Stimulated activated CD8-positive, alpha-beta memory T cell treated with anti-CD3 and anti-CD28 coated beads, Interleukin-7, amount 100 ng/mL, for 1 hour (primary cell): Measurements from ENCODE around the gene TULP4.
"Not testable (repeated sequence)": the region's sequence is repeated elsewhere in the genome, so short reads cannot be mapped to it uniquely, and the experiment has no call there.

Experiments used
- DNase-seq, 2 donors: peaks; one replicate each; pipeline ENCODE4 v3.0.0-alpha.2; 2020; ENCODE audit warnings: low read depth in 2 of 2

Gene TULP4

GRCh38 chr6:158391276-158391675, 79.0 kb downstream of the TULP4 start:
- DNase-seq: no peak

DNA sequence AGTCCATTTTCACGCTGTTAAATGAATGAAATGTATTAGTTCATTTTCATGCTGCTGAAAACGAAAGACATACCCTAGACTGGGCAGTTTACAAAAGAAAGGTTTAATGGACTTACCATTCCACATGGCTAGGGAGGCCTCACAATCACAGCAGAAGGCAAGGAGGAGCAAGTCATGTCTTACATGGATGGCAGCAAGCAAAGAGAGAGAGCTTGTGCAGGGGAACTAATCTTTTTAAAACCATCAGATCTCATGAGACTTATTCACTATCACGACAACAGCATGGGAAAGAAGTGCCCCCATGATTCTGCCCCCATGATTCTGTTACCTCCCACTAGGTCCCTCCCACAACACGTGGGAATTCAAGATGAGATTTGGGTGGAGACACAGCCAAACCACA, 79.7 kb downstream of the TULP4 start:
- not testable (repeated sequence) for DNase-seq

DNA sequence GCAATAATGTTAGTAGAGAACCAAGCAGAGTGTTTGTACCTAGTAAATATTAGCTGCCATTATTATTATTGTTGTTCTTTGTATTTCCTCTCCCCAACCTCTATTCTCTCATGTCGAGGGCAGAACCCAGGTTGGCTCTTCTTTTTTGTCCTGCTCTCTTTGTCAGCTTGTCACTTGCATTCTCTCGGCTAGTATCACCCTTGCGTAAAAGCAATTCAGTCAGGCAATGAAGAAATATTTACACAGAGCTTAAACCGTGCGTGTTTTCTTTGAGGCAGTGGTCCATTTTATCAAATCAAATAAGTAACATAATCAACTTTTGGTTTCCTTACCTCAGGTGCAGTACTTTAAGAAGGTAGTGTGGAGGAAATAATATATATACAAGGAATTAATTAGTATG, 83.9 kb downstream of the TULP4 start:
- DNase-seq: no peak

DNA sequence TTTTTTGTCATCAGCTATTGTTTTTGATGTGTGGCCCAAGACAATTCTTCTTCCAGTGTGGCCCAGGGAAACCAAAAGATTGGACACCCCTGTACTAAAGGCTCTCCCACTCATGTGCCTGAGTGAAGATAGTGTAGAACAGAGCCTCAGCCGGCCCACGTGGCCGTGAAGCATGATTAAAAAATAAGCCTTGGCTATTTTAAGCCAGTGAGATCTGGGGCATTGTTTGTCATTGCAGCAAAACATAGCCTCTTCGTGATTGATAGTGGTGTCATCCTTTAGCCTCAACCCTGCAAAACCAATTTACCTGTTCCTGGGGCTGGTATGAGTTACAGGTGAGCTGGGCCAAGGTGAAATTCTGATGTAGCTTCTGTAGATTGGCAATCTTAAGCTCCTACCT, 85.3 kb downstream of the TULP4 start:
- DNase-seq: no peak

- DNase-seq: no peak
Measured at GRCh38 chr6:158398252-158399024, 86.2 kb downstream of the TULP4 start.

DNA sequence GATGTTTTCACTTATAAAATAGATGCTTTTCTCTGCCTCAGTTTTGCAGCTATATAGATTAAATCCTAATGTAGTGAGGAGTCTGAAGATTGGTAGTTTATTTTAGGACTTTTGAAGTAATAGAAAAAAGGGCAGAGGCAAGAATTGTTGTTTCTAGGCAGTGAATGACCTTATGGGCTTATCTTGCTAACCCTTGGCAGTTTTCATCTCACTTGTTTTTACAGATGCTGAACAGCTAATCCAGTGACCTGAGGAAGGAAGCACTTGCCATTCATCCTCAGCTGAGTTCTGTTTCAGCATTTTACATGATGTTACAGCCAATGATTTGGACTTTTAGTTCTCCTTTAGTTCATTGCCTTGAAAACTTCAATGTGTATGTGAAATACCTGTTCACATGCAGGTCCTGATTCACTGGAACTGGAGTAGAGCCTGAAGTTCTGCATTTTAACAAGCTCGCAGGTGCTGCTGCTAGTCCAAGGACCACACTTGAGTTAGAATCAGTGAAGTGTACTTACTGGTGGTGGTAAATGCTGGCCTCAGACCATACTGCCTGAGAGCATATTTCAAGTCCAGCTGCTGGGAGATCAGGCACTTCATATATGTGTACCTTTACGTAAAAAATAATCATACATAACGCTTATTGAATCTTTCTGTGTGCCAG, 86.9 kb downstream of the TULP4 start:
- no peak for DNase-seq

GRCh38 chr6:158402184-158402583, 89.9 kb downstream of the TULP4 start:
- DNase-seq: no peak

- DNase-seq: not testable (repeated sequence)
Measured at GRCh38 chr6:158405321-158405831, 93.1 kb downstream of the TULP4 start.

DNA sequence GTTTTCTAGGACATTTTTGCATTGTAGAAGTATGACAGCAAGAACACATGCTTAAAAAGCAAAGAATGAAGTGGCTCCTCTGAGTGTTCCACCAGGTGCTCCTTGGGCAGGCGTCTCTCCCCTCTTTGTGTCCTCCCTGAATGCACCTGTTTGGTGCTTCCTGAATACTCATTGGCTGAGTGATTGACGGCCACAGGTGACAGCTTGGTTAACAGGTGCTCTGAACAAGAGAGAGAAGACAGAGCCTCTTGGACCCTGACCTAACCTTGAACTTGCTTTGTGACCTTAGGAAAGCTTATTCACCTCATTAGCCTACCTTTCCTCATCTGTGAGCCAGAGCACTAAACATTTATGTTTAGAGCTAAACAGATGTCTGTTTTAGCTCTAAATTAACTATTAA, 93.7 kb downstream of the TULP4 start:
- DNase-seq: no peak

- DNase-seq: no peak
Measured at GRCh38 chr6:158406736-158407135, 94.5 kb downstream of the TULP4 start.

DNA sequence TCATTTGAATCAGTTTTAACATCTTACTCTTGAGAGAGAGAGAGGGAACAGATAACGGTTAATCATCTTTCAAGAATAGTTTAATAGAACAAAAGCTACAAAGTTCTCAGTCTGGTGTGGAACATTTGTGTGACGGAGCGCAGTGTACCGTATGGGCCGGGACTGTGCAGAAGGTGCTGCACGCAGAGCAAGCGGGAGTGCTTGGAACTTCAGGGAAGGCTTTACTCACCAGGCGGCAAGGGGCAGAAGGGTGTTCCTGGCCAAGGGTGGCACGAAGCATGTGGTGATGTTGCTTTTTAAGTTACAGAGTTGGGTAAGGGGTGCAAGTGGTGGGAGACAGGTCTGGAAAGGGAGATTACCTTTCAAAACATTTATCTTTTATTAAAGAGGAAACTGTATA, 95.7 kb downstream of the TULP4 start:
- DNase-seq: no peak

- DNase-seq: no peak
Measured at GRCh38 chr6:158408552-158409130, 96.4 kb downstream of the TULP4 start.

- no peak for DNase-seq
Measured at GRCh38 chr6:158409451-158409850, 97.2 kb downstream of the TULP4 start.

GRCh38 chr6:158410784-158411183, 98.5 kb downstream of the TULP4 start:
- no peak for DNase-seq

DNA sequence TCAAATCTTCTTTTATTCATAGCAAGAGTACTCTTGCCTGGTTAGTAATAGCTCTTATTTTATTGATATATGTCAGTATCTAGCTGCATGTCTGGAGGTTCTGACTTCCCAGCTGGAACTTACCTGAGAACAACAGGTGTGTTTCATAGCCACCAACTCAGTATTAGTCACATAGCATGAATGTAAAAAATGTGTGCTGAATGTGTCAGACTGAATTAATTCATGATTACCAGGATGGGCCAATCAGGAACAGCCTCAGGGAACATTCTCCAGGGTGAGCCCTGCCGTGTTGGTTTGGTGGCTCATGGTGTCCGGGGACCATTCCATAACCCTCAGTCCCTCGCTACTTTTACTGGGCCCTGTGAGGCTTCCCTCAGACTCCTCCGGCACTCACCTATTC, 99.7 kb downstream of the TULP4 start:
- DNase-seq: no peak

DNA sequence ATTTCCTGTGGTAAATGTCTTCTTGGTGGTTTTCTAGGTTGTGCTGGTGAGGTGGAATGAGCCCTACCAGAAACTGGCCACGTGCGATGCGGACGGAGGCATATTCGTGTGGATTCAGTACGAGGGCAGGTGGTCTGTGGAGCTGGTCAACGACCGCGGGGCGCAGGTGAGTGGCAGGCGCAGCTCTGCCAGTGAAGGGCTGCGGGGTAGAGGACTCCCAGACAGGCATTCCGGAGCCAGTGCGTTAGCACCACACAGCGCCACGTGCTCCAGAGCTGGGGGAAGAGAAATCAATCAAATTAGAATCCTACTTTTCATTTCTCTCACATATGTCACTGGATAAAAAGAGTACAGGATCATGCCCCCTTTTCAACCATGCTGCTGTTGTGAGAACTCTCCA, 100.8 kb downstream of the TULP4 start:
- no peak for DNase-seq

DNA sequence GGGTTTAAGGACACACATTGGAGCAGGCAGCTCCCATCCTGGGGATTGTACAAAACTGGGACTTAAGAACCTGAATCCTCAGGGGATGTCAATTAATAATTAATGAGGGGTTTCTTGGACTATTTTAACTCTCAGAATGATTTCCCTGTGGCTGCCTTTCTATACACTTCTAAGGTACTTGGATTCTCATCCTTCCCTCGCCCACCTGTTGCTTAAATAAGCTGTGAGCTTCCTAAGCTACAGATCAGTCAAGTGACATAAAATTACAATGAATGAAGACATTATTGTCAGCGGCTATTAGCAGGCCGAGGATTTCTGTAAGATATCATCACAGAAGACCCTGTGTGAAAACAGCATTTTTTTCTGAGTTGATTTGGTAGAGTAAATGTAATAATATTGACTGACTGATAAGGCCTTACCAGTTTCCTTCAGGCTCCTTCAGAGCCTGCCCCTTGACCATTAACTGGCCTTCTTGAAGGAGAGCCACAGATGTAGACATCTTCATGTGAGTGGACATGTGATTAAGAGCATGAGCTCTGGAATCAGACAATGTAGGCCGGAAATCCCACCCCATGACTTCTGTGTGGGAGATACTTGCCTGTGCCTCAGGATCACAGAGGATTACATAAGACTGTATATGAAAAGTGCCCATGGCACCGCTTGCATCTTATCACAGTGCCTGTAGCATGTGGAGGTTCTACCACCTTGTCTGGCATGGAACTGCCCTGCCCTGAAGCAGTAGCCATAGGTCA, 101.7 kb downstream of the TULP4 start:
- no peak for DNase-seq

DNA sequence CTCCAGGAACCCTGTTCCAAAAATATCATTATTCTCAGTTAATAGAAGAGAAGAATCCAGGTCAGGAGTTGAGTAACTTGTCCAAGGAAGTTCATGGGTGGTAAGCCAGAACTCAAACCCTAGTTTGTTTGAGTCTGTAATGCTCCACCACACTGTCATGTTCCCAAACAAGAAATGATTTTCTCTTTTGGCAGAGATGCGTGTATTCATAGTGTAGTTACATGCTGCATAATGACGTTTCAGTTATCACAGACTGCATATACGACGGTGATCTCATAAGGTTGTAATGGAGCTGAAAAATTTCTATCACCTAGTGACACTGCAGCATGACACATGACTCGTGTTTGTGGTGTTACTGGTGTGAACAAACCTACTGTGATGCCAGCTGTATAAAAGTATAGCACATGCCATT, 102.6 kb downstream of the TULP4 start:
- DNase-seq: no peak

DNA sequence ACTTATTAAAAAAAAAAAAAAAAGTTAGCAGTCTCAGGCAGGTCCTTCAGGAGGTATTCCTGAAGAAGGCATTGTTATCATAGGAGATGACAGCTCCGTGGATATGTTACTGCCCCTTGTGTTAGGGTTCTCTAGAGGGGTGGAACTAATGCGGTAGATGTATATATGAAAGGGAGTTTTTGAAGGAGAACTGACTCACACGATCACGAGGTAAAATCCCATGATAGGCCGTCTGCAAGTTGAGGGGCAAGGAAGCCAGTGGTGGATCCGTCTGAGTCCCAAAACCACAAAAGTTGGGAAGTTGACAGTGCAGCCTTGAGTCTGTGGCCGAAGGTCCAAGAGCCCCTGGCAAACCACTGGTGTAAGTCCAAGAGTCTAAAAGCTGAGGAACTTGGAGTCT, 103.4 kb downstream of the TULP4 start:
- no peak for DNase-seq

- no peak for DNase-seq
Measured at GRCh38 chr6:158416883-158417759, 104.9 kb downstream of the TULP4 start.

GRCh38 chr6:158417760-158418098, 105.5 kb downstream of the TULP4 start:
- DNase-seq: no peak
